Bronchial epithelial cell (primary cell): ENCODE results near the gene KRTAP10-2. TPM values are rescaled to one million over a fixed set of nuclear protein-coding genes. Genes with fewer than 3 reads are reported as not detected.

Source experiments
- DNase-seq: peaks from one replicate; pipeline ENCODE4 v3.0.0-alpha.2; 2010; ENCODE audit warnings: low read depth
- FAIRE-seq: peaks from 2 replicates; lab custom pipeline; 2011; peaks lifted over from hg19 to GRCh38; lab: Jason Lieb, UNC
- H3K27me3 ChIP-seq: 2 replicates; pipeline ENCODE4 v1.5.1; 2011; ENCODE audit warnings: low read length; ENCODE audit not compliant: control insufficient read depth, insufficient read depth
- H3K36me3 ChIP-seq: 2 replicates; pipeline ENCODE4 v1.5.1; 2011; ENCODE audit warnings: low read length; ENCODE audit not compliant: control insufficient read depth, insufficient read depth
- H3K4me3 ChIP-seq: 2 replicates; pipeline ENCODE4 v1.5.1; 2011; ENCODE audit warnings: mild to moderate bottlenecking, low read depth, low read length, control low read depth
- CTCF ChIP-seq: IDR thresholded peaks from 2 replicates; pipeline ENCODE4 v1.5.1; 2011; ENCODE audit warnings: mild to moderate bottlenecking, moderate library complexity, low read length, control low read depth, inconsistent platforms; ENCODE audit not compliant: insufficient read depth, severe bottlenecking
- total RNA-seq: library from RNA; depleted of rRNA; stranded (reverse); fragments of >200 nt; gene quantifications from 2 replicates; pipeline ENCODE4 v1.2.1, GENCODE V29; 2014

The KRTAP10-2 gene
- total RNA-seq, 1 donor from 2014 or later, result not detected

- no peaks in the 10 kb centered on the region for H3K36me3 ChIP-seq
- H3K27me3 ChIP-seq, result no peaks in the 10 kb centered on the region
- DNase-seq (no peak), FAIRE-seq (peak; percentile 89)
- no peak overlapping the region for H3K4me3 ChIP-seq
- TF ChIP-seq CTCF, result no peak
Observed at GRCh38 chr21:44572959-44573583, 21.8 kb upstream of the KRTAP10-2 start.

GRCh38 chr21:44571844-44572782 is 20.8 kb upstream of the KRTAP10-2 start:
- no peak for TF ChIP-seq CTCF
- FAIRE-seq, result peak; percentile 43
- Histone ChIP-seq H3K36me3 (no peaks in the 10 kb centered on the region), H3K27me3 (no peaks in the 10 kb centered on the region), H3K4me3 (no peak overlapping the region)
- no peak for DNase-seq

GRCh38 chr21:44571296-44571695 is 20.0 kb upstream of the KRTAP10-2 start:
- Histone ChIP-seq H3K27me3 (no peaks in the 10 kb centered on the region), H3K4me3 (no peak overlapping the region), H3K36me3 (no peaks in the 10 kb centered on the region)
- no peak for FAIRE-seq
- DNase-seq, result no peak
- no peak for TF ChIP-seq CTCF

GRCh38 chr21:44569861-44570517 is 18.7 kb upstream of the KRTAP10-2 start:
- DNase-seq (no peak), FAIRE-seq (no peak)
- no peaks in the 10 kb centered on the region for H3K27me3 ChIP-seq
- TF ChIP-seq CTCF, result no peak
- H3K4me3 ChIP-seq, result no peak overlapping the region
- H3K36me3 ChIP-seq, result no peaks in the 10 kb centered on the region

GRCh38 chr21:44568667-44569556 is 17.6 kb upstream of the KRTAP10-2 start:
- DNase-seq, result no peak
- no peak for TF ChIP-seq CTCF
- H3K27me3 ChIP-seq, result no peaks in the 10 kb centered on the region
- H3K36me3 ChIP-seq, result no peaks in the 10 kb centered on the region
- FAIRE-seq, result no peak
- H3K4me3 ChIP-seq, result no peak overlapping the region
